Activated CD4-positive, alpha-beta T cell treated with anti-CD3 and anti-CD28 coated beads for 24 hours (primary cell): ENCODE results near the gene FOXP1.

Experiments used
- DNase-seq, 2 donors: peaks; one replicate each; pipeline ENCODE4 v3.0.0-alpha.2; 2020; ENCODE audit warnings: low read depth in 2 of 2

Gene FOXP1

GRCh38 chr3:71077070-71077469 is 506.5 kb downstream of the FOXP1 start:
- no peak for DNase-seq

DNA sequence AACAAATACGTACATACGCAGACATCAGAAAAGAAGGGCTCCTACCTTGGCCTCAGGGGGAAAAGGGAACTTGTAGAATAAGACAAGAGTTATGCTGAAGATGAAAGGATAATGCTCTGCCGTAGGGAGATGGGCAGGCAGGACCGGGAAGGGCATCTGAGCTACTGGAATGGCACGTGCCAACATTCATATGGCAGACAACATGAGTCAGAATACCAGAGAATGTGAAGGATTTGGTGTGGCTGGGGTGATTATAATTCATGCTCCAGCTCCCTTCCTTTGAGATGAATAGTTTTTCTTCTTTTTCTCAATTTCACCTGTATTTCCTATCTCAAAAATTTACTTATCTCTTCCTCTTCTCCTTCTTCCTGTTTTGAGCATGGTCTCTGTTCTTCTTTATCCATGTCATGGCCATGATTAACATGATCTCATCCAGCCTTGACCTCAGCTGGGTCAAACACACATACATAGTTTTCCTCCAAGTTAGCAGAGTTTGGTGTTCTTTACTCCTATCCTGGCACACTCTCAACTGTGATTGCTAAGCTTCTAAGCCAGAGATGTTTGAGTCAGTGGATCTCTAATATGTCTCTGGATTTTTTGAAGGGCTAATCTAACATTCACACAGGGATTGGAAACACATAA is 507.0 kb downstream of the FOXP1 start:
- DNase-seq: no peak

DNA sequence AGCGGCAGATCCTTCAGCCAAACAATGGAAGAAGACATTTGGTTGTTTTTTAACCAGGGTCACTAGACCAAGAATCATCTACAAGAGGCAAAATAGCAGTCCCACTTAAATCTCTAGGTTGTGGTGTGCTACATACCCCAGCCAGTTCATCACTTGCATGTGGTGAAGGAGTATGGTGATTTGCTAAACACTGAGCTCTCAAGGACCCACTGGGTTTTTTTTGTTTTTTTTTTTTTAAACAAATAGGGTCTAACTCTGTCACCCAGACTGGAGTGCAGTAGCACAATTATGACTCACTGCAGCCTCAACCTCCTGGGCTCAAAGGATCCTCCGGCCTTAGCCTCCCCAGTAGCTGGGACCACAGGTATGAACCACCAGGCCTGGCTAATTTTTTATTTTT is 508.0 kb downstream of the FOXP1 start:
- DNase-seq: no peak

DNA sequence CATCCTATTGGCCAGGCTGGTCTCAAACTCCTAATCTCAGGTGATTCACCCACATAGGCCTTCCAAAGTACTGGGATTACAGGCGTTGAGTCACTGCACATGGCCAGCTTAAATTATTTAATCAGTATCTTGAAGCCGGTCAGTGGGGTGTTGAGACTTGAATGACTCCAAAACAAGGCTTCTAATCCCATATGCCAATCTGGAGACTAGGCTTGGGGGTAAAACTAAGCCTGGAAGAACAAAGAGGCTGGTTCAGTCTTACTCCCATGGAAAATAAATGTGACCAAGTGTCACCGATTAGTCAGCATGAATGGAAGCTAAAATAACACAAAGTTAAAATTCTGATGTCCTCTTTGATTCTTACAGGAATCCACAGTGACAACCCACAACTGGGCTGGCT is 509.1 kb downstream of the FOXP1 start:
- DNase-seq: no peak

DNA sequence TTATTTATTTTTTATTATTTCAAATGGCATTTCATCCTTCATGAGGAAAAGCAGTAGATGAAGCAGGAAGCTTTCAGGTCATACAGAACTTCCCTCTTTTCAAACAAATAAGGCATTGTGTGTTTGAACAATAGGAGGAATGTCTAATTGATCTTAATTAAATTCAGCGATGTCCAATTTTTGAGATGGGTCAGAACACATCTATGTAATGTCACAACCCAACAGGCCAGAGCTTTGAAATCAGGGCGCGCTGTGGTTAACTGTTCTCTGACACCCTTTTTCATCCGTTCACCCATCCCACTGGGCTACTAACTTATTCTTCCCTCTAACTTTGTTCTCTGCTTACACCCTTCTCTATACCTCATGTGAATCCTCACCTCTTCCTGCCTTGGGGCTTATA is 510.5 kb downstream of the FOXP1 start:
- no peak for DNase-seq

DNA sequence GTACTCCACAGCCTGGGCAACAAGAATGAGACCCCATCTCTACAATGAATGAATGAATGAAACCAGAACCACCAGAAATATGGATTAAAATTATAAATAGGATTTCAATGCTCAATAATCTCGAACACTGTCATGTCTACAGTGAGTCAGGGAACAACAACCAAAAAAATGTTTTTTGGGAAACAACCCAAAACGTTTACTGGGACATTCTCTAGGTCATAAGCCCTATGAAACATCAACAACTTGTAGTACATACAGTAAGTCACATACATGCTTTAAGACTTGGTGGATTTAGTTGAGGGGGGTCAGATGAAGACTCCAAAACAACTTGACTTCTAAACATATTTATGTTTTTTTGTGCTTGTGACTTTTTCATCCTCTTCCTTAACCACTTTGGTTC is 511.2 kb downstream of the FOXP1 start:
- no peak for DNase-seq

DNA sequence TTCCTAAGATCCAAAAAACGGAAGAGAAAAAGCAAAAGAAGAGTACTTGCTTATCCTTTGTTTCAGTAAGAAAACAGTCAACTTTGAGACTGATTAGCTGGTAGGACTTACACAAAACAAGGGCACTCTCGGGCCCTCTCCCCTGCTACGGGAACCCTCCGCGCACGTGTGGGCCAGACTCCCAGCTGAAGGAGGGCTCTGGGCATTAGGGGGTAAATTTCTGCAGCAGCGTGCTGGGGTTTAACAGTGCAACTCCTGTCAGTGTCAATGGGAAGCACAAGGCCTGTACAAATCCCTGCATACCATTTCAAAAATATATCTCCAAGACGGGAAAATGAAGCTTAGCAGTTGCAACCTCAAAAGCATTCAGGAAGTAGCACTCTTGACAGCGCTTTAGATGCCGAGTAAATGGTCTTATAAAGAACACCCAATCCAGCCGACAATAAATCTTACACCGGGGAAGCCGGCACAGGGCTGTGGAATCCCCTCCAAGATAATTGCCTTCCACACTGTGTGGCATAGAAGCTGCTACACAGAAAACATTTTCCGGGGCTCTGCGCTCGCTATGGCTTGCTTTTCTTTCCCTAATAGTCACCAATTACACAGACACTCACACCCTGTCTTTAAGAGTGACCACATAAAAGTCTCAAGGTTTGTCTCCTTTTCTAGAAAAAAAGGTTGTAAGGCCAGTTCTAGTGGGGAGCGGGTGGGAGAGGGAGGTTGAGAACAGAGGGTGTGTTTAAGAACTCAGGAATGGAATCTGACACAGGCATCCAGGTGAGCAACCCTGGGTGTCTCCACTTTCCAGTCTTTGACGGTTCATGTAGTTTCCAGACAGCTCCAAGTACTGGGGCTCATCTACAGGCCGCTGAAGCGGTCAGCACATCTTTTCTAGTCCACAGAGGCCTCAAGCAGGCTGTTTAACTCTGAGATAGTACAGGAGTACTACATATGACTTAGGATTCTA is 512.7 kb downstream of the FOXP1 start:
- DNase-seq: no peak

GRCh38 chr3:71069797-71070196 is 513.7 kb downstream of the FOXP1 start:
- peak in 1 of 2 donors; percentile 53 for DNase-seq

GRCh38 chr3:71067977-71068654 is 515.4 kb downstream of the FOXP1 start:
- no peak for DNase-seq

GRCh38 chr3:71066849-71067261 is 516.7 kb downstream of the FOXP1 start:
- DNase-seq: peak in 1 of 2 donors; percentile 49

DNA sequence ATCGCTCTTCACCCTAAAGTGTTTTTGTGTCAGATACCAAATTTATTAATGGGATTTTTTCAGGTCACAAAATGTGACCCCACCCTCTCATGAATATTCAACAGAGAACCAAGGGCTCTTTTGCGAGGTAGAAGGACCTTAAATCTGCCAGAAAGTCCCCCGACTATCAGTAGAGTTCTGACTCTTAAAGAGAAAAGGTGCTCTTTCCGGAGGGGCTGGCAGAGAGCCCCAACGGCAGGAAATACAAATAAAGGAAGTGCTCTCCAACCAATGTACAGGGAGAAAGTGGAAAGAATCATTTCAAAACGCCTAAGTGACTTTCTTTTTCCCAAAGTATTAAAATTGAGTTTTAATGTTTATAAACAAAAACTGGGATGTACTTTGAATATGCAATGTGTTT is 517.2 kb downstream of the FOXP1 start:
- DNase-seq: no peak

- no peak for DNase-seq
These were observed 517.8 kb downstream of the FOXP1 start for GRCh38 chr3:71065764-71066013.

- peak in 1 of 2 donors; percentile 44 for DNase-seq
These were observed 518.4 kb downstream of the FOXP1 start for GRCh38 chr3:71064956-71065763.

DNA sequence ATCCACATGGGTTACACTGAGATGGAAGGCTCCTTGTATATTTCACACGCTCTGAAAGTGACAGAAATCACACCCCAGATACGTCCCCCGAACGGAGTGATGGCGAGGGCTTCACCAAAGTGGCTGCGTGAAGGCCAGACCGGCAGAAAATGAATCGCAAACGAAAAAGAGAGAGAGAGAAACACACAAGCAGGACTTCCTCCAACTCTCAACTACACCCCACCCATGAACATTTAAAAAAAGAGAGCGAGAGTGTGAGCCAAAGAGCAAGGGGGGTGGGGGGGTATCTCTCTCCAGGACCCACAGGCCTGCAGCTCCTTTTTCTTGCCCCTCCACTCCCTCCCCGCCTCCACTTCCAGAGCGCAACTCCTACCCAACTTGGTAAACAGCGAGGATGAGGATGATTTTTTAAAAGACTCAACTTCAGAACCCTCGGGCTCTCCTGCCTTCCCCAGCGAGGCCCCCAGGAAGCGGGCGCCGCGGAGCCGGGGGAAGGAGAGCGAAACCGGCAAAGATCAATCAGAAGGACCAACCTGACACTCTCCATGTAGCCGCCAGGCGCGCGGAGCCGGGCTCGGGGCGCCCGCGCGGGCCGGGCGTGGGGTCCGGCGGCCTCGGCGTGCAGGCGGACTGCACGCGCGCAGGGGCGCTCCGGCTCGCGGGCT is 519.1 kb downstream of the FOXP1 start:
- no peak for DNase-seq

GRCh38 chr3:71063773-71064290 is 519.7 kb downstream of the FOXP1 start:
- peak in 1 of 2 donors; percentile 54 for DNase-seq

DNA sequence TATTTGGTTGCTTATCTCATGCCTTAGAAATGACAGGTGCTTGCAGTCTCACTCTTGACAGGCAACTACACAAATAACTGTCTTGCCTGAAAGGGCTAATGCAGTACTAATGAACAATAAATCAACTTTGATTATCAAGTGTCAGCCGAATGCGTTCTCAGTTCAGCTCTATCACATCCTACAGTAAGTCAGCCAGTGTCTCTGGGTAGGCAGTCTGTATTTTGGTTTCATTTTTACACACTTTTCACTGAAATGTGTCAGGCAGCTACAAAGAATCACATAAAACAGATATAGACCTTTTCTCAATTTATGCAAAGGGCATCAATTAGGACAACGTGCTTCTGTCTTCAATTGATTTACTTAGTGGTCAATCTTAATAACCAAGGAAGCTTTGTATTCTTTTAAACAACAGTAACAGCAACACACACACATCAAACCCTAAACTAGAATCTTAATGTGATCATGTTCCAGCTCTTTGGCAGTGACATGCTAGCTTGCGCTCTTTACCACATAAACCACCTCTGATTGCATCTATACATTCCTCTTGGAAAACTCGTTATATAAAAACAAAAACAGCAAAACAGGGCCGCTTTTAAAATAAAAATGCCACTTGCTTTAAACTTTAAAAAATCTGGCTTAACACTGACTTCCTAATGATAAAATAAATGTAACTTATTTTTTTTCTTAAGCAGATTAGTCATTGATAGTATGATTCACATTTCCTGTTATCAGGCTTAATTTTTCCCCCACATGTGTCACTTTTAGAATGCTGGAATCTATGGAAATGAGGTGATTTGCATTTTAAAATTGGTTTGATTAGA is 520.4 kb downstream of the FOXP1 start:
- no peak for DNase-seq

DNA sequence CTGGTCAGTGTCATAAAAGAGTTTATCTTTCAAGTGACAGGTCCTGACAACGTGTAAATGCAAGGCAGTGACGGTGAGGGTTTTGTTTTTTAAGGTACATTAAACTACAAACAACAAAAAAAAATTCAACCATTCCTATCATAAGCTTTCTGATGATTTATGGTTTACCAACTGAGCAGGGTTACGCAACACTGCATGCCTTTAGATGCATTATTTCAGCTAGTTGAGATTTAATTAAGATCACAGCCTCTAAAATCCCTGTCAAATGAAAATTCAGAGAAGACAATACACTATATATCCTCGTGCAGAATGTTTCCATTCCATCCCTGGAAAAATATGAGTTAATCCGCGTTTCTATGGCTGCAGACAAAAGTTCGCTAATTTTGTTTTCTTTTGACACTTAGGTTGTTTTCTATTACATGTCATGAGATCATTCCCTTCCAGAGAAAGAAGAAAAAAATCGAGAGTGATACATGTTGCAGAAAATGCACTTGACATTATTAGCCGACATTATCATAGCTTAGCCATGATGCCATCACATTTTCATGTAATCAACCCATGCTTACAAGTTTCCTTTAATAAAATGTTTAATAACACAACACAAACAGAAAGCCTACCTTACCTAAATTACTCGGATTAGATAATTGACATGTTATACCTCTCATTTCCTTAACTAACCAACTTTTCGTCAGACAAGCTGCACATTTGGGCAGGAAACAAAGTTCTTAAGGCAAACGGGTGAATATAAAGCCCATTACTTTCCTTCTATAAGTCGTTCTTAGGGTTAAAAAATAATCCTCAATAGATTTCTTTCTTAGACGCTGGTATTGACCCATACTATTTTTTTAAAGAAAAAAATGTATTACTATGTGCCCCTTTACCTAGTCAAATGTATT is 521.2 kb downstream of the FOXP1 start:
- no peak for DNase-seq

DNA sequence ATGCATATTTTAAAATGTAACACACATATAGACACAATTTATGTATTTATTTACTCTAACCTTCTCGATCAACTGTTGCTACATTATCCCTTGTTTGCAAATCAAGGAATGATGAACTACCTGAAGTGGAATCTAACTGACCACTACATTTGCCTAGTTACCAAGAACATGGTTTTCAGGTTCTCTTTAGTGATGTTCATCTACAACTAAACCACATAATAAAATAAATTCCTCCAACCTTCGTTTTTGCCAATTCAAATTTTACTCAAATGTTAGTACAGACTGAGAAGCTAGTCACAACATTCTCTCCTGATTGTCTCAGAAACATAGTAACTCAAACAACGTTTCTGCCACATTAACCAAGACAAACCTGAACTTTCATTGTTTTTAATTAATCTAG is 521.9 kb downstream of the FOXP1 start:
- DNase-seq: no peak

DNA sequence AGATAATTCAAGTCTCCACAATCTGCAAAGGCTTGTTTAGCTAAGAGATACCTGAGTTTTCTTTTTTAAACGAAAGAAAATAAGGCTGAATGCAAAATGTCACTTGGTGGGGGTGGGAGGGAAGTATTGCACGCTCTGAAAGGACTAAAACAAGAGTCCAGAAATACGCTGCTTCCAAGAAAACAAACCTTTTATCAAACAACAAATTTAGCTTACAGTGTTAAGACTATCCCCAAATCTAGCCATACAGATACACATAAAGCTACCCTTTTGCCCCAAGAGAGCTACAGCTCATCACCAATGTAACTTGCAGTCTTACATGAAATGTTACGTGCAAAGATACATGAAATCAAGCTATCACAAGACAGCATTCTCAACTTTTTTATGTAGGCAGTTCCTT is 522.5 kb downstream of the FOXP1 start:
- DNase-seq: no peak
